Activated CD4-positive, alpha-beta memory T cell treated with anti-CD3 and anti-CD28 coated beads, Interleukin-2, amount 10 ng/mL, durations not matched to agents 7 days and 5 days (primary cell): Measurements from ENCODE around the gene CT47A7. TPM values are rescaled to one million over a fixed set of nuclear protein-coding genes. Genes with fewer than 3 reads are reported as not detected.
"Not testable (repeated sequence)": the region's sequence is repeated elsewhere in the genome, so short reads cannot be mapped to it uniquely, and the experiment has no call there.

Source experiments
- CTCF ChIA-PET: fragments of 350-600 bp; sonication (Branson Sonifier 250); formaldehyde crosslinking; loops from one replicate; lab custom pipeline; 2021; ENCODE audit warnings: antibody characterized with exemption, inconsistent platforms; lab: Charles Lee
- POLR2A ChIA-PET: fragments of 350-600 bp; sonication (Branson Sonifier 250); formaldehyde crosslinking; loops from one replicate; lab custom pipeline; 2021; ENCODE audit warnings: antibody characterized with exemption; lab: Charles Lee
- DNase-seq: peaks from one replicate; pipeline ENCODE4 v3.0.0-alpha.2; 2020
- H3K27ac Mint-ChIP-seq: one replicate; pipeline ENCODE4 v1.8.0; 2021; ENCODE audit warnings: mild to moderate bottlenecking, mixed read lengths
- H3K27me3 Mint-ChIP-seq: one replicate; pipeline ENCODE4 v1.8.0; 2021; ENCODE audit warnings: mixed read lengths
- H3K36me3 Mint-ChIP-seq: one replicate; pipeline ENCODE4 v1.8.0; 2021; ENCODE audit warnings: low read depth, mixed read lengths
- H3K4me1 Mint-ChIP-seq: one replicate; pipeline ENCODE4 v1.8.0; 2021; ENCODE audit warnings: mixed read lengths
- H3K4me3 Mint-ChIP-seq: one replicate; pipeline ENCODE4 v1.8.0; 2021; ENCODE audit warnings: mild to moderate bottlenecking, mixed read lengths
- H3K9me3 Mint-ChIP-seq: one replicate; pipeline ENCODE4 v1.8.0; 2021; ENCODE audit warnings: mixed read lengths
- total RNA-seq, 2 experiments: library from RNA; stranded (reverse); gene quantifications; one replicate each; pipeline ENCODE4 v1.2.3, GENCODE V29; 2021

Gene CT47A7
- total RNA-seq, result not detected

GRCh38 chrX:120956500-120956899, at the start of gene CT47A7:
Gene CT47A7, minus strand, starts transcription at chrX:120956600. Its CDS starts 255 bp downstream, at chrX:120956345.
- H3K27ac Mint-ChIP-seq, CTCF ChIA-PET, H3K4me1 Mint-ChIP-seq, POLR2A ChIA-PET, H3K36me3 Mint-ChIP-seq, H3K9me3 Mint-ChIP-seq, H3K27me3 Mint-ChIP-seq, DNase-seq, H3K4me3 Mint-ChIP-seq: not testable (repeated sequence)

GRCh38 chrX:121000589-121000988, 44.2 kb upstream of the CT47A7 start:
- CTCF ChIA-PET, result interaction anchor here (1.5 kb wide), 1 partner anchor 210 kb away, joined by 3 read pairs; no protein-coding TSS in a partner anchor
- no peaks in the 10 kb centered on the region for H3K9me3 Mint-ChIP-seq
- DNase-seq, result no peak
- no peak overlapping the region for H3K4me3 Mint-ChIP-seq
- H3K4me1 Mint-ChIP-seq, result no peaks in the 10 kb centered on the region
- H3K27me3 Mint-ChIP-seq, result no peaks in the 10 kb centered on the region
- H3K27ac Mint-ChIP-seq, result no peak overlapping the region
- POLR2A ChIA-PET, result no interaction called here
- no peaks in the 10 kb centered on the region for H3K36me3 Mint-ChIP-seq

- H3K27me3 Mint-ChIP-seq, result no peaks in the 10 kb centered on the region
- H3K4me3 Mint-ChIP-seq, result no peak overlapping the region
- H3K4me1 Mint-ChIP-seq, result no peaks in the 10 kb centered on the region
- H3K9me3 Mint-ChIP-seq, result no peaks in the 10 kb centered on the region
- POLR2A ChIA-PET, result no interaction called here
- H3K36me3 Mint-ChIP-seq, result no peaks in the 10 kb centered on the region
- CTCF ChIA-PET, result interaction anchor here (1.5 kb wide), 1 partner anchor 209 kb away, joined by 3 read pairs; no protein-coding TSS in a partner anchor
- no peak for DNase-seq
- no peak overlapping the region for H3K27ac Mint-ChIP-seq
These were observed 43.0 kb upstream of the CT47A7 start for GRCh38 chrX:120999413-120999812.

- H3K27me3 Mint-ChIP-seq, CTCF ChIA-PET, H3K9me3 Mint-ChIP-seq, H3K27ac Mint-ChIP-seq, H3K4me1 Mint-ChIP-seq, DNase-seq, H3K36me3 Mint-ChIP-seq, POLR2A ChIA-PET, H3K4me3 Mint-ChIP-seq: not testable (repeated sequence)
These were observed 29.3 kb upstream of the CT47A7 start, which contains the start of gene CT47A1 for GRCh38 chrX:120985660-120986059. Gene CT47A1, minus strand, starts transcription at chrX:120985760. Its CDS starts 231 bp downstream, at chrX:120985529.

Other genes with a start within 250 kb of the CT47A7 start
- gene CT47B1, start 80.7 kb downstream of the CT47A7 start, total RNA-seq, result not detected
- not detected for gene CT47A11, start 19.4 kb downstream of the CT47A7 start, total RNA-seq
- gene CT47A10, start 14.6 kb downstream of the CT47A7 start, total RNA-seq, result not detected
- not detected for gene CT47A9, start 9.7 kb downstream of the CT47A7 start, total RNA-seq
- not detected for gene CT47A8, start 4.9 kb downstream of the CT47A7 start, total RNA-seq
- gene CT47A6, start 4.9 kb upstream of the CT47A7 start, total RNA-seq, result not detected
- not detected for gene CT47A5, start 9.7 kb upstream of the CT47A7 start, total RNA-seq
- not detected for gene CT47A4, start 14.6 kb upstream of the CT47A7 start, total RNA-seq
- gene CT47A3, start 19.5 kb upstream of the CT47A7 start, total RNA-seq, result not detected
- gene CT47A2, start 24.3 kb upstream of the CT47A7 start, total RNA-seq, result not detected
- gene CT47A1, start 29.2 kb upstream of the CT47A7 start, total RNA-seq, result not detected
- under 1 TPM; 0.60 to 0.63 TPM for gene GLUD2, start 91.0 kb upstream of the CT47A7 start, total RNA-seq